ENCODE results near the gene QSOX2. TPM values are rescaled to one million over a fixed set of nuclear protein-coding genes. Genes with fewer than 3 reads are reported as not detected.

The QSOX2 gene
- total RNA-seq, 6 donors from 2014 or later: 6.9 to 14.8 (median 10.1) TPM

- no peaks in the 10 kb centered on the region for H3K36me3 ChIP-seq
- no peak for ATAC-seq (ENCODE audit: low FRiP score in 2 of 2)
- H3K27ac ChIP-seq: no peak overlapping the region
- H3K9me3 ChIP-seq: no peaks in the 10 kb centered on the region
- TF ChIP-seq EP300 (IDR thresholded peaks at IDR 0.05): no peak
- TF ChIP-seq POLR2A (IDR thresholded peaks at IDR 0.05): no peak
- no peak for TF ChIP-seq POLR2AphosphoS5 (IDR thresholded peaks at IDR 0.05)
- TF ChIP-seq, protein P1, sequence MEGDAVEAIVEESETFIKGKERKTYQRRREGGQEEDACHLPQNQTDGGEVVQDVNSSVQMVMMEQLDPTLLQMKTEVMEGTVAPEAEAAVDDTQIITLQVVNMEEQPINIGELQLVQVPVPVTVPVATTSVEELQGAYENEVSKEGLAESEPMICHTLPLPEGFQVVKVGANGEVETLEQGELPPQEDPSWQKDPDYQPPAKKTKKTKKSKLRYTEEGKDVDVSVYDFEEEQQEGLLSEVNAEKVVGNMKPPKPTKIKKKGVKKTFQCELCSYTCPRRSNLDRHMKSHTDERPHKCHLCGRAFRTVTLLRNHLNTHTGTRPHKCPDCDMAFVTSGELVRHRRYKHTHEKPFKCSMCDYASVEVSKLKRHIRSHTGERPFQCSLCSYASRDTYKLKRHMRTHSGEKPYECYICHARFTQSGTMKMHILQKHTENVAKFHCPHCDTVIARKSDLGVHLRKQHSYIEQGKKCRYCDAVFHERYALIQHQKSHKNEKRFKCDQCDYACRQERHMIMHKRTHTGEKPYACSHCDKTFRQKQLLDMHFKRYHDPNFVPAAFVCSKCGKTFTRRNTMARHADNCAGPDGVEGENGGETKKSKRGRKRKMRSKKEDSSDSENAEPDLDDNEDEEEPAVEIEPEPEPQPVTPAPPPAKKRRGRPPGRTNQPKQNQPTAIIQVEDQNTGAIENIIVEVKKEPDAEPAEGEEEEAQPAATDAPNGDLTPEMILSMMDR (IDR thresholded peaks at IDR 0.05): no peak
- no peaks in the 10 kb centered on the region for H3K27me3 ChIP-seq
- peaks cover 12 to 36% (median 20%) of the 10 kb centered on the region in 4 donors for H3K4me1 ChIP-seq
- no peak for DNase-seq
- H3K4me3 ChIP-seq: no peak overlapping the region
- WGBS, 2 donors: 78 to 90% methylated on average over 3 to 4 of the region's 4 CpGs
Measured at GRCh38 chr9:136243631-136244030, 2.0 kb downstream of the QSOX2 start.

- Histone ChIP-seq H3K27ac (no peak overlapping the region), H3K36me3 (no peaks in the 10 kb centered on the region), H3K4me3 (no peak overlapping the region), H3K9me3 (no peaks in the 10 kb centered on the region), H3K4me1 (peaks cover 12 to 36% (median 20%) of the 10 kb centered on the region in 4 donors), H3K27me3 (no peaks in the 10 kb centered on the region)
- DNase-seq (no peak), ATAC-seq (ENCODE audit: low FRiP score in 2 of 2) (no peak)
- WGBS, 2 donors: 74 to 88% methylated on average over 5 to 6 of the region's 6 CpGs
- no peak for TF ChIP-seq POLR2A (IDR thresholded peaks at IDR 0.05)
- TF ChIP-seq, protein P1 (IDR thresholded peaks at IDR 0.05): no peak
- TF ChIP-seq EP300 (IDR thresholded peaks at IDR 0.05): no peak
- TF ChIP-seq POLR2AphosphoS5 (IDR thresholded peaks at IDR 0.05): no peak
Measured at GRCh38 chr9:136242918-136243525, 2.6 kb downstream of the QSOX2 start.

DNA sequence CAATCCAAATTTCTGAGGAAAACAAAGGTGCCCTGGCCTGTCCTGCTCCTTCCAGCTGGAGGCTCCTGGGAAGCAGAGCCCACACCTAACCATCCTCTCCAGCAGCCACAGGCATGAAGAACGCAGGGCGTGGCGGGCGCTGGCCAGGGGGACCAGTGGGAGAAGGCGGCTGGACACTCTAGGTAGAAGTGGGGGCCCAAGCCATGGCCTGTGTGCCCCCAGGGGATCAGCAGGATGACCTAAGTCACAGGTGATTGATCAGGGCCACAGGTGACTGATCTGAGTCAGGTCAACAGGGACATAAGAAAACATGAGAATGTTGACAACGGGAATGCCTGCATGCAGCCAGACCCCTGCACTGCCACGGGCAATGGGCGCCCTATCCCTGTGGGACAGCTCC is 3.4 kb downstream of the QSOX2 start:
- DNase-seq: peak in 1 of 2 donors; percentile 77
- H3K27ac ChIP-seq: no peak overlapping the region
- whole genome bisulfite sequencing, 2 donors: 83 to 85% methylated on average over 8 of the region's 8 CpGs
- no peak for ATAC-seq (ENCODE audit: low FRiP score in 2 of 2)
- H3K36me3 ChIP-seq: peaks cover 0 to 2% (median 0%) of the 10 kb centered on the region in 4 donors
- no peaks in the 10 kb centered on the region for H3K9me3 ChIP-seq
- peaks cover 12 to 36% (median 20%) of the 10 kb centered on the region in 4 donors for H3K4me1 ChIP-seq
- TF ChIP-seq POLR2AphosphoS5 (IDR thresholded peaks at IDR 0.05) (no peak), EP300 (IDR thresholded peaks at IDR 0.05) (no peak), POLR2A (IDR thresholded peaks at IDR 0.05) (no peak)
- TF ChIP-seq, protein P1 (IDR thresholded peaks at IDR 0.05): no peak
- H3K4me3 ChIP-seq: no peak overlapping the region
- no peaks in the 10 kb centered on the region for H3K27me3 ChIP-seq

GRCh38 chr9:136241542-136241941 is 4.1 kb downstream of the QSOX2 start:
- no peak for TF ChIP-seq POLR2AphosphoS5 (IDR thresholded peaks at IDR 0.05)
- H3K9me3 ChIP-seq: no peaks in the 10 kb centered on the region
- ATAC-seq (ENCODE audit: low FRiP score in 2 of 2) (no peak), DNase-seq (peak in 1 of 2 donors; percentile 45)
- no peaks in the 10 kb centered on the region for H3K27me3 ChIP-seq
- WGBS, 2 donors: 95 to 96% methylated on average over 11 to 13 of the region's 13 CpGs
- no peak overlapping the region for H3K4me3 ChIP-seq
- no peak overlapping the region for H3K27ac ChIP-seq
- peaks cover 0 to 9% (median 3%) of the 10 kb centered on the region in 4 donors for H3K36me3 ChIP-seq
- H3K4me1 ChIP-seq: peaks cover 12 to 36% (median 20%) of the 10 kb centered on the region in 4 donors

- no peak overlapping the region for H3K4me3 ChIP-seq
- no peak overlapping the region for H3K27ac ChIP-seq
- H3K9me3 ChIP-seq: no peaks in the 10 kb centered on the region
- no peak for ATAC-seq (ENCODE audit: low FRiP score in 2 of 2)
- H3K36me3 ChIP-seq: peaks cover 0 to 15% (median 6%) of the 10 kb centered on the region in 4 donors
- TF ChIP-seq POLR2A (IDR thresholded peaks at IDR 0.05) (no peak), POLR2AphosphoS5 (IDR thresholded peaks at IDR 0.05) (no peak)
- peak in 1 of 2 donors; percentile 69 for DNase-seq
- H3K4me1 ChIP-seq: peaks cover 12 to 30% (median 19%) of the 10 kb centered on the region in 4 donors
- no peaks in the 10 kb centered on the region for H3K27me3 ChIP-seq
- WGBS, 2 donors: 91 to 93% methylated on average over 14 to 19 of the region's 20 CpGs
Measured at GRCh38 chr9:136240941-136241340, 4.7 kb downstream of the QSOX2 start.

DNA sequence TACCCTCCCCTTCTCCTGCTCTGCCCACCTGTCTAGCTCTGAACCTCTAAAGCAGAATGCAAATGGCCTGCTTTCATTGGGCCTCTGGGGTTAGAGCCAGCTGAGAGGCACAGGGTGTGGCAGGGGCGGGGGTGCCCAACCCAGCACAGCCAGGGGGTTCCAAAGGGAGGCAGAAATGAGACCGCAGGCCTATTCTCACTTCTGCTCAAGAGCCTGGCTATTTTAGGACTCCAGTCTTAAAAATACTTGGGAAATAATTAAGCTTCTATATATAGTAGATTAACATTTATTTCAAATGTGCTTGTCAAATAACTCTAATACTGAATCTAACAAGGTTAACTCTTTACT is 5.7 kb downstream of the QSOX2 start:
- H3K36me3 ChIP-seq: peaks cover 0 to 25% (median 10%) of the 10 kb centered on the region in 4 donors
- ATAC-seq (ENCODE audit: low FRiP score in 2 of 2) (no peak), DNase-seq (peak in 1 of 2 donors; percentile 29)
- peaks cover 10 to 26% (median 17%) of the 10 kb centered on the region in 4 donors for H3K4me1 ChIP-seq
- no peaks in the 10 kb centered on the region for H3K27me3 ChIP-seq
- 40 to 69% methylated on average over 2 of the region's 2 CpGs for WGBS, 2 donors
- H3K27ac ChIP-seq: no peak overlapping the region
- H3K4me3 ChIP-seq: no peak overlapping the region
- TF ChIP-seq POLR2AphosphoS5 (IDR thresholded peaks at IDR 0.05) (no peak), POLR2A (IDR thresholded peaks at IDR 0.05) (no peak), EP300 (IDR thresholded peaks at IDR 0.05) (no peak)
- TF ChIP-seq, protein P1 (IDR thresholded peaks at IDR 0.05): no peak
- H3K9me3 ChIP-seq: no peaks in the 10 kb centered on the region

Data from upper lobe of left lung (tissue), 6 donors.